ENCODE results near the gene SP2. TPM values are rescaled to one million over a fixed set of nuclear protein-coding genes. Genes with fewer than 3 reads are reported as not detected.

Gene SP2
- polyA plus RNA-seq, 4 donors = 24.3 to 25.7 (median 25.4) TPM

- no peak for DNase-seq (ENCODE audit: low read depth in 4 of 4, low spot score in 3 of 4)
Observed at GRCh38 chr17:47869114-47869513, 26.9 kb upstream of the SP2 start.

DNA sequence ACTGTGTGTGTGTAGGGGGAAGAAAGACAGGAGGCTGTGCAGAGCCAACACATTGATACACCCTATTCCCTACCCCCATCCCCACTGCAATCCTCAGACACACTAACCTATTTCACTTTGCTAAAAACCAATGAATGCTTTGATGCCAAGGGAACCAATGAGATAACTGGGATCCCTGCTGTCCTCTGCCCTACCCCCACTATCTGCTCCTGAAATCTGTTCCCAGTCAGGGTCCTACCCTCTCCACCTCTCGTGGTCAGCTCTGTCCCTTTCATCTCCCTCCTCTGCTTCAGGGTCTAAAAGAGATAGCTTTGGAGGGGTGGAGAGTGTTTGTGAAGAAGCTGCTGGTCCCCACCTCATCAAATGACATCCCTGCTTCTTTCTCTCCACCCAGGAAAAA is 26.0 kb upstream of the SP2 start:
- DNase-seq (ENCODE audit: low read depth in 4 of 4, low spot score in 3 of 4) = no peak

DNA sequence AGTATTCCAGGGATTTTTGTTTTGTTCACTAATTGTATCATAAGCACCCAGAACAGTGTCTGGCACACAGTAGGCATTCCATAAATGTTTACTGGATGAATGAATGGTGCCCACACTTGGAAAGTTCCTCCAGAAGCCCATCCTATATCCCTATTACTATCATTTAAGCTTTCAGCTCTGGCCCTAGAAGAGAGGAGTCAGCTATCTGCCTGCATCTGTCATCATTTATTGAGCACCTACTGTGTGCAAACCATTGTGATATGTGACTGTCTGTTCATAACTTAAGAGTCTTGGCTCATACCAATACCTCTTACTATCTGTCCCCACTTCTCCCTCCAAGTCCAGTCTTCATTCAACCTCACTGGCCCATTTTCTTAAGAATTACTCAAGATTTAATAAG is 25.0 kb upstream of the SP2 start:
- DNase-seq (ENCODE audit: low read depth in 4 of 4, low spot score in 3 of 4) = no peak

DNA sequence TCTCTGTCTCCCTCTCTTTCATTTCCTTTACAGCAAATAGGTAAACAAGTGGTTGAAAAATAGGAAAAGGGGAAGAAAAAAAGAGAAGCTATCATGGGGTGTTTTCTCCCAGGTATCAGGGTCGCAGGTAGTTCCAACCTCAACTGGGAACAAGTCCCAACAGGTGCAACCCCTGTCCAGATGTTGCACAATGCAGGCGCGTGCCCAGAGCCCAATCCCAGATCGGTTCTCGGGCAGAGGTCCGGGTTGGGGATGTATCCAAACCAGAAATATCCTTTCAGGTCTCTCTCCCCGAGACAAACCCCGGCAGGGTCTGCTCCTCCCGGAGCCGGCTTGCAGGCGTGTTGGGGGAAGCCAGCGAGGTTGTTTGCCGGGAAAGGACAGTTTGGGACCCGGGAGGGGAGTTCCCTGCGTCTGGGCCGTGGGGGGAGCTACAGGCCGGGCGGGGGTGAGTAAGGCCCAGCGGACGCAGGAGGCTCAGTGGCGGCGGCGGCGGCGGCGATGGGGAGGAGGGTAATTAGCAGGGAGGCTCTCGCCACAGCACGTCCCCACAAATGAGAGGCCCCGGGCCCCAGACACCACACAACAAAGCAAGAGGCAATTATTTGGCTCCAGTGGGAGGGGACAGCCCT is 23.9 kb upstream of the SP2 start:
- DNase-seq (ENCODE audit: low read depth in 4 of 4, low spot score in 3 of 4) = no peak

DNA sequence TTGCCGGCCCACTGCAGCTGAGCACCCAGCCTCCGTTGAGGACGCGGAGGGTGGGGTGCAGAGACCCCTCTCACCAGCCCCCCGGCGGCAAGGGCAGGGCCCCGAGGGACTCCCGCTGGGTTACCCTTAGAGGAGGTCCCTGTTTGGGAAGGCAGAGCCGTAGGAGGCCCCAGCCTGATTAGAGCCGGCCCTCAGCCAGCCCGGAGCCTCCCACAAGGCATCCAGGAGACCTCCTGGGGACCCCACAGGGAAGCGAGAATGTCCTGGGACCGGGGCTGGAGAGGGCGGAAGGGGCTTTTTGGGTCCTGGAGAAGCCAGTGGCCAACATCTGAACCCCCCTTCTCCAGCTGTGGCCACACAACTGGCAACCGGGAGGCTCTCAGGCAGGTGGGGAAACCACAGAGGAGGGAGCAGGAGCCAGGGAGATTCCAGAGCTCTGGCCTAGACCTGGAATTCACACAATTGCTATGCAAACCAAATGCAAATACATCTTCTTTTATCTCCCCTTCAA is 23.3 kb upstream of the SP2 start:
- DNase-seq (ENCODE audit: low read depth in 4 of 4, low spot score in 3 of 4) = no peak

GRCh38 chr17:47873200-47874090 is 22.6 kb upstream of the SP2 start:
- no peak for DNase-seq (ENCODE audit: low read depth in 4 of 4, low spot score in 3 of 4)

DNA sequence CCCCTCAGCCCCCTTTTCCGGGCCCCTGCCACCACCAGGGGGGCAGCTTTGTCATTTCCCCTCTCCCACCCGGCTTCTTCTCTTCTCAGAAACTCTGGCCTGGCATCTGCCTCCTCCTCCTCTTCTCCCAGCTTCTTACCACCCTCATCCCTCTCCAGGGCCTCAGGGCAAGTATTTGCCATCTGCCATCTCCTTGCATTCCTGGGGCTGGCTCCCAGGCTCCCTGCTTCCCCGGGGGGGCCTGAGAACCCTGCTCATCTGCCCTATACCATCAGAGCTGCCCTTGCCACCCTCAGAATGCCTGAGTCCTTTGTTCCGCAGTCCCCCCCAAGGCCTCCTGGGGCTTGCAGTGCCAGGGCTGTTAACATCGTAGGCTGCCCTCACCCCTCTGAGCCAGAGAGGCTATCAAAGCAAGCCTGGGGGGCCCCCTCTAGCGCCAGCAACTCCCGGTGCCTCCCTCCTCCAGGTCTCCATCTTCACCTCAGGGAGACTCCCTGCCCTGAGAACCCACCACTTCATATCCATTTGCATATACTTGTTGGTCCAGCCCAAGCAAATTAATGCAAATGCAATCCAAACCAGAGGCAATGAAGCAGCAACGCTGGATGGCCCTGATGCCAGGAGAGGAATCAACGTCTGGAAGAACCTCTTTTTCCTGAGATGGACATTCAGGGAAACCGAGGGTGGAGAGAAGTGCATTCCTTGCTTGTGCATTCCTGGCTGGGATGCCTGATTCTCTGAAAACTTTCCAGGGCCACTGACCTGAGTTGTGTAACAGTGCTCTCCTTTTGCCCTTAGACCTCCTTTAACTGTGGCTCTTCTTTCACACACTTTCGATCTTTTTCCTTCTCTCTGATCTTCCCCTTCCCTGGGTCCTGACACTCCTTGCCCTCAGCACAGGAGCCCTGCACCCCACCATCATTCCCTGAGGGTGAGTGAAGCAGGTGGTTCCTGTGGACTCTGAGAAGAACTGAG is 20.7 kb upstream of the SP2 start:
- no peak for DNase-seq (ENCODE audit: low read depth in 4 of 4, low spot score in 3 of 4)

GRCh38 chr17:47877368-47878034 is 18.5 kb upstream of the SP2 start:
- DNase-seq (ENCODE audit: low read depth in 4 of 4, low spot score in 3 of 4) = peak in 2 of 4 donors; percentile 67 to 69

DNA sequence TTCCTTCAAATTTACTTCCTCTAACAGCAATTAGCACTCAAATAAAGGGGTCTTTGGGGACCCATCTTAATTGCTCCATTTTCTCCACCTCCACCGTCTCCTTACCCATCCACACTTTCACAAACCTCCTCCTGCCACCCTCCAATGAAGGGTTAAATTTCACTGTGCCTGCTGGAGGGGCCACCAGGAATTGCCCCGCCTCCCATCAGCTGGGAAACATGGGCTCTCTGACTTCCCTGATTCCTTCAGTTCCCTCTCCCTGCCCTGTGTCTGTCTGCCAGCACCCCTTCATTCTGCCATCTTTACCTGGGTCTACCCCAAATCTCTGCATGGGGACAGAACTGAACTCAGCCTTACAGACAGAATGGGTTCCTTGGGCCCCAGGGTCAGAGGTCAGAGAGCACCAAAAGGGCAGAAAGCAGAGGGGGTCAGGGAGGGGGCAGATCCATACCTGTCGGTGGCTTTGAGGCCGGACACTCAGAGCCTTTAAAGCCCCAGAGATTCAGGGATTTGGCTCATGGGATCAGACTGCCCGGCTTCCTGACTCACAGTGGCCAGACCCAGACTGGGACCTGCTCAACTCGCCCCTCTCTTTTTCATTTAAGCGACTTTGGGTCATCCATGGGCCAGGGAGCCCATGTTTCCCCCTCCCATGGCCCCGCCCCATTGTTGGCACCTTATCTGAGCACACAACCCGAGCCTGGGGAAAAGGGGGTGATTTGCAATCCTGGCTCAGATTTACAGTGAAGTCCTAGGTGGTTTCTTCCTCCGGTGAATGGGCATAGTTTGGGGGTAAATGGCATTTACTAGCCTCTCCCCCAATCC is 17.6 kb upstream of the SP2 start:
- DNase-seq (ENCODE audit: low read depth in 4 of 4, low spot score in 3 of 4) = no peak

- no peak for DNase-seq (ENCODE audit: low read depth in 4 of 4, low spot score in 3 of 4)
Observed at GRCh38 chr17:47879028-47879585, 16.9 kb upstream of the SP2 start.

- DNase-seq (ENCODE audit: low read depth in 4 of 4, low spot score in 3 of 4) = no peak
Observed at GRCh38 chr17:47879776-47880454, 16.1 kb upstream of the SP2 start.

- DNase-seq (ENCODE audit: low read depth in 4 of 4, low spot score in 3 of 4) = no peak
Observed at GRCh38 chr17:47882247-47882646, 13.8 kb upstream of the SP2 start.

DNA sequence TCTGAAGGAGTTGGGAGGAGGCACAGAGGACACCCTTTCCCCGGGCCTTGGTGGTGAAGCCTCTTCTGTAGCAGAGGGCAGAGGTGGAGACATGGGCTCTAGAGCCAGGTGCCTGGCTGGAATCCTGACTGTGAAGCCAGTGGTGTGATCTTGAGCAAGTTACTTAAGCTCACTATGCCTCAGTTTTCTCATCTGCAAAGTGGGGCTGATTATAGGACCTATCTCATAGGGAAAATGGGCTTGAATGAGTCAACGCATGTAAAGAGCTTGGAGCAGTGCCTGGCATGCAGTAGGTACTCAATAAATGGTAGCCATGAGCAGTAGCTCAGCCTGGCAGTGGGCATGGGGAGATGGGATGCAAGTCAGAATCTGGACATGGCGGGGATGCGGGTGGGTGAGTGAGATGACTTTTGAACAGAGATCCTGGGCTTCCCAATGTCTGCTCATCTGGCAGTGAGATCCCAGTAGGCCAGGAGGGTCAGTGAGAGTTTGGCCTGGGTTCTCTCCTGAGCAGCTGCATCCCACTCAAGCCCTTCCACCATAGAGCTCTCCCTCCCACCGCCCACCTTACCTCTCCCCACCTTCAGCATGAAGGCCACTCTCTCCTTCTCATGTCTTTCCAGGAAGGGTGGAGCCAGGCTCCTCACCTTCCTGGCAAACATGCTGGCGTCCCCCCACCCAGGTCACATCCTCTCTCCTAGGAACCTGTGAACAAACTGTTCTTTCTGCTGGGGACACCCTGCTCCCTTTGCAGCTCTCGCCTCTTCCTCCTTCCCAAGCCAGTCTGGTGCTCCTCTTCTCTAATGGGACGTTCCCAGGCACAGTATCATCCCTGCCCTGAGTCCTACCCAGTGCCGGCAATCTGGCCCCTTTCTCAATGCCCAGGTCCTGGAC is 13.1 kb upstream of the SP2 start:
- DNase-seq (ENCODE audit: low read depth in 4 of 4, low spot score in 3 of 4) = no peak

- DNase-seq (ENCODE audit: low read depth in 4 of 4, low spot score in 3 of 4) = no peak
Observed at GRCh38 chr17:47883589-47884426, 12.2 kb upstream of the SP2 start.

- no peak for DNase-seq (ENCODE audit: low read depth in 4 of 4, low spot score in 3 of 4)
Observed at GRCh38 chr17:47884427-47884740, 11.7 kb upstream of the SP2 start.

GRCh38 chr17:47884905-47885730 is 10.9 kb upstream of the SP2 start:
- DNase-seq (ENCODE audit: low read depth in 4 of 4, low spot score in 3 of 4) = no peak
